Chondrocyte (in vitro differentiated cells): ENCODE measurements around the gene NKD2. TPM values are rescaled to one million over a fixed set of nuclear protein-coding genes. Genes with fewer than 3 reads are reported as not detected.

ENCODE experiments used
- DNase-seq: peaks from one replicate; pipeline ENCODE4 v3.0.0; 2021; ENCODE audit warnings: mixed read lengths, low spot score
- H3K27ac Mint-ChIP-seq: one replicate; pipeline ENCODE4 v1.8.0; 2021; ENCODE audit warnings: mild to moderate bottlenecking, moderate library complexity, mixed read lengths; ENCODE audit not compliant: unreplicated experiment
- H3K27me3 Mint-ChIP-seq: 2 replicates; pipeline ENCODE4 v1.8.0; 2021; ENCODE audit warnings: low read depth, mixed read lengths
- H3K36me3 Mint-ChIP-seq: 2 replicates; pipeline ENCODE4 v1.8.0; 2021; ENCODE audit warnings: low read depth, mixed read lengths
- H3K4me1 Mint-ChIP-seq: 2 replicates; pipeline ENCODE4 v1.8.0; 2021; ENCODE audit warnings: low read depth, mild to moderate bottlenecking, mixed read lengths
- H3K4me3 Mint-ChIP-seq: one replicate; pipeline ENCODE4 v1.8.0; 2021; ENCODE audit warnings: mild to moderate bottlenecking, moderate library complexity, mixed read lengths; ENCODE audit not compliant: unreplicated experiment
- H3K9me3 Mint-ChIP-seq: 2 replicates; pipeline ENCODE4 v1.8.0; 2021; ENCODE audit warnings: low read depth, mixed read lengths
- total RNA-seq: library from RNA; stranded (reverse); gene quantifications from 3 replicates; pipeline ENCODE4 v1.2.1, GENCODE V29; 2021
- TF ChIP-seq, protein P1 (sequence below): fragments of 200-600 bp; sonication (generic); IDR thresholded peaks from 2 replicates; pipeline ENCODE4 v1.5.0; 2021; ENCODE audit warnings: antibody characterized with exemption, mild to moderate bottlenecking, moderate library complexity

Gene NKD2
- total RNA-seq, 1 donor from 2014 or later, result not detected

DNA sequence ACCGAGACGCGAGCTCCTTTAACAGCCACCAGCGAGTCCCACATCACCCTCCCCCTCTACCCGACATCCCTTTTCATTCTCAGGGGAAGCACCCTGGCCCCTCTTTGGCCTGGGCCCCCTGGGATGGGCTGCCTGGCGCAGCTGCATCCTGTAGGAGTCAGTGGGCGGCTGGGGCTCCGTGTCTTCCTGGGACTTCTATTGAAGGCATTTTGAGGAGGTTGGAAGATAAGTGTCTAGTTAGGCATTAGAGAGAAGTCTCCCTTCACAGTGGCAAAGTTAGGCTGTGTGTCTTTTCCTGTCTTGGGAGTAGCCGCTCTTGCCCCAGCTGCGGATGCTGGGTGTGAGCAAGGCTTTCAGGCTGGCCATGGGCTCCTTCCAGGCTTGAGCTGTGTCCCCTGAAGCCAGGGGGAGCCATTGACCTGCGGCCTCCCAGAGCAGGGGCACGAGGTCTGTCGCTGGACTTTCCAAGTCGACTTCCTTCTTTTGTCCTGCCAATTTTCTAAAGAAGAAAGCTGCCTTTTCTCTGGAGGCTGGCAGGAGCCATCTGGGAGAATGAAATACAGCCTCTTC, 18.6 kb upstream of the NKD2 start:
- peaks cover 57% of the 10 kb centered on the region for H3K27me3 Mint-ChIP-seq
- no peaks in the 10 kb centered on the region for H3K4me1 Mint-ChIP-seq
- TF ChIP-seq, protein P1, sequence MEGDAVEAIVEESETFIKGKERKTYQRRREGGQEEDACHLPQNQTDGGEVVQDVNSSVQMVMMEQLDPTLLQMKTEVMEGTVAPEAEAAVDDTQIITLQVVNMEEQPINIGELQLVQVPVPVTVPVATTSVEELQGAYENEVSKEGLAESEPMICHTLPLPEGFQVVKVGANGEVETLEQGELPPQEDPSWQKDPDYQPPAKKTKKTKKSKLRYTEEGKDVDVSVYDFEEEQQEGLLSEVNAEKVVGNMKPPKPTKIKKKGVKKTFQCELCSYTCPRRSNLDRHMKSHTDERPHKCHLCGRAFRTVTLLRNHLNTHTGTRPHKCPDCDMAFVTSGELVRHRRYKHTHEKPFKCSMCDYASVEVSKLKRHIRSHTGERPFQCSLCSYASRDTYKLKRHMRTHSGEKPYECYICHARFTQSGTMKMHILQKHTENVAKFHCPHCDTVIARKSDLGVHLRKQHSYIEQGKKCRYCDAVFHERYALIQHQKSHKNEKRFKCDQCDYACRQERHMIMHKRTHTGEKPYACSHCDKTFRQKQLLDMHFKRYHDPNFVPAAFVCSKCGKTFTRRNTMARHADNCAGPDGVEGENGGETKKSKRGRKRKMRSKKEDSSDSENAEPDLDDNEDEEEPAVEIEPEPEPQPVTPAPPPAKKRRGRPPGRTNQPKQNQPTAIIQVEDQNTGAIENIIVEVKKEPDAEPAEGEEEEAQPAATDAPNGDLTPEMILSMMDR, result no peak
- H3K27ac Mint-ChIP-seq, result no peak overlapping the region
- no peak overlapping the region for H3K4me3 Mint-ChIP-seq
- no peak for DNase-seq
- H3K36me3 Mint-ChIP-seq, result peaks cover 9% of the 10 kb centered on the region
- H3K9me3 Mint-ChIP-seq, result peaks cover 20% of the 10 kb centered on the region

DNA sequence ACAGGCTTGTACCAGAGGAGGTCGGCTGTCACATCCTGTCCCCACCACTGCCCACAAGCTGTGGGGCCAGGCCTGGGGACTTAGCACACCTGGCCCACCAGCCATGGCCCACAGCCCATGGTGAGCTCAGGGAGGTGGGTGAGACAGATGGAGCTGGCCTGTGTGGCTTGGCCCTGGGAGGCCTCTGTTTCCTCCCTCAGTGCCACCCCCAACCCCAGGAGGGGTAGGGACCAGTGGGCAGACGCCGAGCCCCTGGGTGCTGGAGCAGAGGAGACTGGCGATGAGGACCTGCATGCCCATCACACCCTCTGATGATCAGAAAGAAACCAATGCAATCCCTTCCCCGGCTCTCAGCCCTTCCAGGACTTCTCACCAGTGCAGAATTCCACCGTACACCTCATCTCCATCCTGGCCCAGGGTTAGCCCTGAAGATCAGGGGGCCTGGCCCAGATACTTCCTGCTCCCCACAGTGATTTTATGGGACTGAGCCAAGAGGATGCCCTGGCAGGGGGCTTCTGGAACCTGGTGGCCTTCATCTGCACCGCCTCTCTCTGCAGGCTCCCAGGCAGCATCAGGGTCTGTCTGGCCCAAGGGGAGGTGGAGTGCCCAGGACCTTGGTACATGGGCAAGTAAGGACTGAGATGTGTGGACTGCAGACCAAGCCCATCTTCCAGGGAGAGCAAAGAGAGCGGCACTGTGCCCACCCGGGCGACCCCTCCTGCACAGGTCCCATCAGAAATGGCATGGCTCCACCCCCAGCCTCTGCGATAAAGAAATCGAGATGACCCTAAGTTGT, 16.9 kb upstream of the NKD2 start:
- H3K4me3 Mint-ChIP-seq, result no peak overlapping the region
- H3K36me3 Mint-ChIP-seq, result peaks cover 7% of the 10 kb centered on the region
- TF ChIP-seq, protein P1, result no peak
- peaks cover 19% of the 10 kb centered on the region for H3K9me3 Mint-ChIP-seq
- peaks cover under 1% of the 10 kb centered on the region for H3K4me1 Mint-ChIP-seq
- peaks cover 55% of the 10 kb centered on the region for H3K27me3 Mint-ChIP-seq
- no peak overlapping the region for H3K27ac Mint-ChIP-seq
- DNase-seq, result no peak

DNA sequence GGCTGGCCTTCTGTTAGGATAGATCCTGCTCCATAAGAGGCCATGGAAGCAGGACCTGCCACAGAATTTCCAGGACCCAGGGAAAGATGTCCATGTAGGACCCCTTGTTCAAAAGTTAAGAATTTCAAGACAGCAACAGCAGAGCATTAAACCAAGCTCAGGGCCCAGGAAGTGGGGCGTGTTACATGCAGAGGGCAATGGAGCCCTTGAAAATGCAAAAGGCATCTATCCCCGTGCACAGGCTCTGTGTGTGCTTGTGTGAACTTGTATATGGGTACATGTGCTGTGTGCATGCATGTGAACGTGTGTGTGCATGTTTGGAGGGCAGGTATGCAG, 14.4 kb upstream of the NKD2 start:
- no peak overlapping the region for H3K27ac Mint-ChIP-seq
- H3K9me3 Mint-ChIP-seq, result no peaks in the 10 kb centered on the region
- no peak overlapping the region for H3K4me3 Mint-ChIP-seq
- peaks cover 2% of the 10 kb centered on the region for H3K36me3 Mint-ChIP-seq
- peaks cover 57% of the 10 kb centered on the region for H3K27me3 Mint-ChIP-seq
- DNase-seq, result no peak
- H3K4me1 Mint-ChIP-seq, result peaks cover 8% of the 10 kb centered on the region
- TF ChIP-seq, protein P1, result no peak

DNA sequence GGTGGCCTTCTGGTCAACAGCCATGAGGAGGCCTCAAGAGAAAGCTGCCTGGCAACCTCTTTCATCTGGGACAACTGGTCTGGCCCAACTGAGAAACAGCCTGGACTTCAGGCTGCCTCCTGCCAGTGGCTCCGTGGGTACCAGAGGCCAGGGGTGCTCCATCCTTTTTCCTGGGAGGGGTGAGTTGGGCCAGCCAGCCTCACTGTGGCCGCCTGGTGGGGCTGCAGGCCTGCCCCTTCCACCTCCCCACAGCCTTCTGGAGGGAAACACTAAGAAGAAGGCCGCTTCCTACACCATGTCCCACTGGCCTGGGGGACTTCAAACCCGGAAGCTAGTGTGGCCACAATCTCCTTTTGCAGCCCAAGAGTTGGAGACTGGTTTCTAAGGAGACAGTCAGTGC, 13.8 kb upstream of the NKD2 start:
- DNase-seq, result no peak
- H3K4me1 Mint-ChIP-seq, result peaks cover 8% of the 10 kb centered on the region
- no peak overlapping the region for H3K4me3 Mint-ChIP-seq
- peaks cover under 1% of the 10 kb centered on the region for H3K36me3 Mint-ChIP-seq
- no peak overlapping the region for H3K27ac Mint-ChIP-seq
- peaks cover 61% of the 10 kb centered on the region for H3K27me3 Mint-ChIP-seq
- H3K9me3 Mint-ChIP-seq, result no peaks in the 10 kb centered on the region
- TF ChIP-seq, protein P1, result no peak

DNA sequence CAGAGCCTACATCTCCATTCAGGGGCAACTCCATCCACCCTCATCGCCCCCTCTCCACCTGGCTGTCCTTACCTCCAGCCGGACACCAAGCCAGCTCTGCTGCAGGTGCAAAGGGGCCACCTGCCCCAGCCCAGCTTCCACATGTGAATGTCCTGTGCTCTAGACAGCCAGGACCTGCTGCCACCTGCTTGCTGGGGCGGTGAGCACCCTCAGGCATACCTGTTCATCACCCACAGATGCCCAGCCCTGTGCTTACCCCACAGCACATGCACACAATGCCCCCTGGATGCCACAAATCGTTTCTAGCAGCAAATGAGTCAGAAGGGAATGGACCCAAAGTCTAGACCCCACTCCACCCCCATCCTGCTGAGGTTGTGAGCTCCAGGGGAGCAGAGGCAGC, 13.3 kb upstream of the NKD2 start:
- H3K27ac Mint-ChIP-seq, result no peak overlapping the region
- no peak for DNase-seq

More for the DNA sequence above, 13.3 kb upstream of the NKD2 start:
- no peaks in the 10 kb centered on the region for H3K9me3 Mint-ChIP-seq
- no peaks in the 10 kb centered on the region for H3K36me3 Mint-ChIP-seq
- H3K4me1 Mint-ChIP-seq, result peaks cover 8% of the 10 kb centered on the region
- H3K27me3 Mint-ChIP-seq, result peaks cover 60% of the 10 kb centered on the region
- TF ChIP-seq, protein P1, result no peak
- no peak overlapping the region for H3K4me3 Mint-ChIP-seq
